ENCODE data around the gene UTP25.

UTP25 gene

GRCh38 chr1:209807509-209807908, 20.3 kb upstream of the UTP25 start:
- no peak overlapping the region for H3K27ac ChIP-seq
- TF ChIP-seq, protein P1, sequence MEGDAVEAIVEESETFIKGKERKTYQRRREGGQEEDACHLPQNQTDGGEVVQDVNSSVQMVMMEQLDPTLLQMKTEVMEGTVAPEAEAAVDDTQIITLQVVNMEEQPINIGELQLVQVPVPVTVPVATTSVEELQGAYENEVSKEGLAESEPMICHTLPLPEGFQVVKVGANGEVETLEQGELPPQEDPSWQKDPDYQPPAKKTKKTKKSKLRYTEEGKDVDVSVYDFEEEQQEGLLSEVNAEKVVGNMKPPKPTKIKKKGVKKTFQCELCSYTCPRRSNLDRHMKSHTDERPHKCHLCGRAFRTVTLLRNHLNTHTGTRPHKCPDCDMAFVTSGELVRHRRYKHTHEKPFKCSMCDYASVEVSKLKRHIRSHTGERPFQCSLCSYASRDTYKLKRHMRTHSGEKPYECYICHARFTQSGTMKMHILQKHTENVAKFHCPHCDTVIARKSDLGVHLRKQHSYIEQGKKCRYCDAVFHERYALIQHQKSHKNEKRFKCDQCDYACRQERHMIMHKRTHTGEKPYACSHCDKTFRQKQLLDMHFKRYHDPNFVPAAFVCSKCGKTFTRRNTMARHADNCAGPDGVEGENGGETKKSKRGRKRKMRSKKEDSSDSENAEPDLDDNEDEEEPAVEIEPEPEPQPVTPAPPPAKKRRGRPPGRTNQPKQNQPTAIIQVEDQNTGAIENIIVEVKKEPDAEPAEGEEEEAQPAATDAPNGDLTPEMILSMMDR (IDR thresholded peaks at IDR 0.05), result no peak
- TF ChIP-seq ZFX (IDR thresholded peaks at IDR 0.05; ENCODE audit: borderline replicate concordance), result no peak

DNA sequence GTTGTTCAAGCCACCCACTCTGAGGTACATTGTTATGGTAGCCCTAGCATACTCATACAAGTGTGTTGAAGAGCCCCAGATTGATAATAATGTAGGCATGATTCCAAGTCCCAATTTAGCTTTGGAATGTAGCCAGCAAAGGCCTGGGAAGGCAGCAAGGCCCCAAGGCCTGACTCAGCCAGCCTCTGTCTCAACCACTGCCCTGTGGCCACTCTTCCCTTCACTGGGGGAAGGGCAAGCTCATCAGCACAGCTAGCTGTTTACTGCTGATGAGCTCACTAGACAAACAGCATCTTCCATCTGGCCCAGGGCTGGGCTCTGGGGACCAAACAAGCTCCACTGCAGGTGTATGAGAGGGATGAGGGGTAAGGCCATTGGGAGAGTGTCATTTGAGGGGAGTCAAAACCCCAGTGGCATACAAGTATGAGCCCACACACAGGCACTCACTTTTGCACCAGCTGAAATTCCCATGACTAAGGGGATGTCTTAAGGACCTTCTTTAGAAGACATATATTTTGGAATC, 19.7 kb upstream of the UTP25 start:
- H3K27ac ChIP-seq, result no peak overlapping the region
- TF ChIP-seq ZFX (IDR thresholded peaks at IDR 0.05; ENCODE audit: borderline replicate concordance), result no peak
- TF ChIP-seq, protein P1 (IDR thresholded peaks at IDR 0.05), result no peak

DNA sequence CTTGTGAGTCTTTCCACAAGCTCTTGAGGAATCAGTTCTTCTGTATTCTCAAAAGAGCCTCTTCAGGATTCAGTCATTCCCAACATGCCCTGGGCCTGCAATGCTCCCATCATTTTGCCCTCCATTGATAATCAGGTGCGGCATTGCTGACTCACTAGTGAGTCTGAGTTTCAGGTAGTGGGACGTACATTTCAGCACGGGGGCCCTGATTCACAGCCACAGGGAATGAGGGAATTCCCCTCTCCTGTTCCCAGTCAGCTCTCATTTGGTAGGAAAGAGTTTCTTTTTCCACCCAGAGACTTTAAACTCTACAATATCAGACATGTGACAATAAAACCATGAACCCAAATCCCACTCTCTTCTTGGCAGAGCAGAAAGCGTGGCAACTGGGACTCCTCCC, 18.2 kb upstream of the UTP25 start:
- H3K27ac ChIP-seq, result no peak overlapping the region
- TF ChIP-seq, protein P1 (IDR thresholded peaks at IDR 0.05), result no peak
- no peak for TF ChIP-seq ZFX (IDR thresholded peaks at IDR 0.05; ENCODE audit: borderline replicate concordance)

GRCh38 chr1:209810783-209811182, 17.0 kb upstream of the UTP25 start:
- TF ChIP-seq, protein P1 (IDR thresholded peaks at IDR 0.05), result no peak
- TF ChIP-seq ZFX (IDR thresholded peaks at IDR 0.05; ENCODE audit: borderline replicate concordance), result no peak
- no peak overlapping the region for H3K27ac ChIP-seq

DNA sequence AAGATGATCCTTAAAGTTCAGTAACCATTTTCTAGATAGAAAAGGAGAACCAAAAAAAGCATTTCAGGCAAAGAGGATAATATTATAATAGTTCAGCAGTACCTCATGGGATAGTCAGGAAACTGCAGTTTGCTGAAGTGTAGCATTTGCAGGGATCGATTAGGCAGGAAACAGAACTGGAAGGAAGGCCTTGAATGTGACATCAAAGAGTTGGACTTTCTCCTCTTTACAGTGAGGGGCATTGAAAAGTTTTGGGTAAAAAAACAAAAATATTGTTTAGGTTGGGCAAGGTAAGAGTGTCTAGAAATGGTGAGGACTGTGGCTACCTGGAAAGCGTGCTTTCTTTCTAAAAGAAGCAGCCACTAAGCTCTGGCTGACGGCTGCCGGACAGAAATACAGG, 13.9 kb upstream of the UTP25 start:
- H3K27ac ChIP-seq, result no peak overlapping the region
- no peak for TF ChIP-seq ZFX (IDR thresholded peaks at IDR 0.05; ENCODE audit: borderline replicate concordance)
- TF ChIP-seq, protein P1 (IDR thresholded peaks at IDR 0.05), result no peak

DNA sequence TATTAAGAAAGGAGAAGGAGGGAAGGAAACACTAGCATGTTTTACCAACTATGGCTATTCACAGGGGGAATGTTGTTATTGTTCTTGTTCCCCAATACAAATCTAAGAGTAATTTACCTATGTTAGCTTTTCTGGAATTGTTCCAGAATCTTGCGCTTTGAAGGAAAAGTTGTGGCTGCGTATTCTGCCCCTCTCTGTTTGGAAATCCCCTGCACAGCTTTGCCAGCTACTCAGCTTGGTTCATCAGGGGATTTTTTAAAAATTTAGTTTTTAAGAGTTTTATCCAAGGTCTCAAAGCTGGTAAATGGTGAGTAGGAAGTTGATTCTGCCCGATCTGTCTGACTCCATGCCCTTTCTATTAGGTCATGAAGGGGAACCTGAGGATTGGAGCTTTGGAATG, 12.3 kb upstream of the UTP25 start:
- TF ChIP-seq ZFX (IDR thresholded peaks at IDR 0.05; ENCODE audit: borderline replicate concordance), result no peak
- TF ChIP-seq, protein P1 (IDR thresholded peaks at IDR 0.05), result no peak
- H3K27ac ChIP-seq, result no peak overlapping the region

DNA sequence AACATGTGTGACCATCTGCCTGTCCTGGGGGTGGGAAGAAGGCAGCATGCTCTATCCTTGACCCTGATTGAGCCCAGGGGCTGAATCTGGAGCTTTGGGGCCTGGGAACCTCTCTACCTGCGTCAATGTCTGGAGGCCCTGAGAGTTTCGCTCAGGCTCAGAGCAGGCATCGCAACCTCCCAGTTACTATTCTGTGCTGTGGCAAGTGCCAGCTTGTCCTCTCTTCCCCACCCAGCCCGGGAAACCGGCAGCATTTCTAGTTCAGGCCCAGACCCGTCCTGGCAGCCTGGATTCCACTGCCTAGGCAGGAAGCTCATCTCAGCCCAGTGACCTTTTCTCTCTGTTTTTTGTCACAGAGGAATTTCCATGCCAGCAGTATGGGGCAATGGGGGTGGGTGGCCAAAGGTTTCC, 11.8 kb upstream of the UTP25 start:
- H3K27ac ChIP-seq, result no peak overlapping the region
- TF ChIP-seq, protein P1 (IDR thresholded peaks at IDR 0.05), result no peak
- no peak for TF ChIP-seq ZFX (IDR thresholded peaks at IDR 0.05; ENCODE audit: borderline replicate concordance)

Measured in 22Rv1 (cell line).